Measurements from ENCODE around the gene NLRC5.
"Not testable (repeated sequence)": the region's sequence is repeated elsewhere in the genome, so short reads cannot be mapped to it uniquely, and the experiment has no call there.

The NLRC5 gene

DNA sequence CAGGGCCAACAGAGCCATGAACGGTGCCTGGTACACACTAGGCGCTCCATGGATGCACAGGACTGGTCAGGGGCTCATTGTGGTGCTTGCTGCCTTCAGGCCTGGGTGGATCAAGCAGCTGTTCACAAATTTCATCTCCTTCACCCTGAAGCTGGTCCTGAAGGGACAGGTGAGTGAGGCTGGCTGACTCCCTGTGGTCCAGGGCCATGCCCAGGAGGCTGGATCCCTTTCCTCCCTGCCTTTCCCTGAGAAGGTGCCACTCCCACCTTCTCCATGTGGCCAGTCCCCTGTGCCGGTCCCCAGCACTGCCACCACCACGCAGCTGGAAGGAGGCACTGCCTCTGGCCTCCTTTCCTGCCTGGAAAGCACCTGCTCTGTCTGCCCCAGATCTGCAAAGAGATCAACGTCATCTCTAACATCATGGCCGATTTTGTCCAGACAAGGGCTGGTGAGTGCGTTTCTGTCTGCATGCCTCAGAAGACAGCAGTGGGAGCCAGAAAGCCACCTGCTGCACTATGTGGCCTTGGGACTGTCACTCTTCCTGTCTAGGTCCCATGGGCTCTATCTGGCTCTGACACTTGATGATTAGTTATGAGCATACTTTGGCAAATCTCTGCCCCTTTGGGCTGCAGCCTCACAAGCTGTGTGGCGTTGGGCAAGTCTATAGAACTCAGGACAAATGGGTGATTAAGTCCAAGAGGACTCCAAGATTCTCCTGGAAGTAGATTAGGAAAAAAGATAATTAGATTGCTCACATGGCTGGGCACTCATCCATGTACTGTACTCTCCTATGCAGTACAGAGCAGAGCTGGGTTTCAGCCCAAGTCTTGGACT lies 18.2 kb upstream of the NLRC5 start:
- Mint-ChIP-seq H3K4me3 (no peak overlapping the region), H3K27me3 (peaks cover 0 to 7% of the 10 kb centered on the region in 2 donors), H3K27ac (peak overlapping the region in 1 of 2 donors; percentile 93), H3K36me3 (ENCODE audit: insufficient read depth) (no peaks in the 10 kb centered on the region), H3K9me3 (no peaks in the 10 kb centered on the region), H3K4me1 (ENCODE audit: low read depth in 2 of 2) (peaks cover 24 to 29% of the 10 kb centered on the region in 2 donors)
- ATAC-seq (replicated peaks) (peak; percentile 88), DNase-seq (peak in 1 of 3 experiments; percentile 21)

DNA sequence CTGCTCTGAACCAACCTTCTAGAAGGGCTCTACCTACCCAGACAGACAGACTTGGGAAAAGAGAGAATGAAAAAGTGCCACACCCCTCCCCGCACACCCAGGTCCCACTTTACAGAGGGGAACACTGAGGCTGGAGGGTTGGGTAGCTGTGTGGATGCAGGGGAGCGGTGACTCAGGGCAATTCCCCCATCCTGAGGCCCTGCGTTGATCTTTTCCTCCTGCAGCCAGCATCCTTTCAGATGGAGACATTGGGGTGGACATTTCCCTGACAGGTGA lies 17.7 kb upstream of the NLRC5 start:
- DNase-seq (no peak), ATAC-seq (replicated peaks) (no peak)
- Mint-ChIP-seq H3K4me1 (ENCODE audit: low read depth in 2 of 2) (peaks cover 24 to 28% of the 10 kb centered on the region in 2 donors), H3K27me3 (peaks cover 0 to 7% of the 10 kb centered on the region in 2 donors), H3K4me3 (no peak overlapping the region), H3K36me3 (ENCODE audit: insufficient read depth) (no peaks in the 10 kb centered on the region), H3K9me3 (no peaks in the 10 kb centered on the region), H3K27ac (no peak overlapping the region)

DNA sequence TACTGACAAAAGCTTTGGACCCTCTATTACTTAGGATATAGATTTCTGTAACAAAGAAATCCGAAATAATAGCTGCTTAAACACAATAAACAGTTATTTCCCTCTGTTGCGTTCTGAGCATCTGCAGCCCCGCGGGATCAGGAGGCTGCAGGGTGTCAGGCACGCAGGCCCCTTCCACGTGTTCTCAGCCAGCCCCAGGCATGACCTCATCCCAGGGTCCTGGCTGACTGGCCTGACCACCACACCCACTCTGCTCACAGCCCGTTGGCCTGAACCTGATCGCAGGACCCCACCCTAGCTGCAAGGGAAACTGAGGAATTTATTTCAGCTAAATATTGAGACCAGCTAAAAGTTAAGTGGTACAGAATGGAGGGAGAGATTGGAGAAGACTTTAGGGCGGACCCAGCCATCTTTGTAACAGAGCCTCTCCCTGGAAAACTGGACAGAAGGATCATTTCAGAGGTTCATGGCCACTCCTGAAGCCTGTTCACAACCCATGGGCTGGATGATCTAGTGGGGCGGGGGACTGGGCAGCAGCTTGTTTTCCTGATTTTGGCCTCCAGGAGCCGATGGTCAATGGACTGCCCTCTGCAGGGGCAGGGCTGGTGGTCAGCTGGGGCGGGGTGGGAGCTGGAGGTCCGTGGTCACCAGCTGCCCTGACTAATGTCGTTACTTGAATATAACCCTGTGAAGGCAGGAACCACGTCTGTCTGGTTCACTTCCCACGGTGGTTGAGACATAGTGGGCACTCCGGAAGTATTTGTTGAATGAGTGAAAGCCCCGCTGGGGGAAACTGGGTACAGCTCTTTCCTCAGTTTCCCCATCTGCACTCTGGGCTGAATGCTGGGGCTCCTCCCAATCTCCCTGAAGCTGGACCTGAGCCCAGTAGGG lies 16.7 kb upstream of the NLRC5 start:
- H3K4me3 Mint-ChIP-seq = no peak overlapping the region
- H3K27ac Mint-ChIP-seq = peak overlapping the region in 1 of 2 donors; percentile 23
- H3K4me1 Mint-ChIP-seq (ENCODE audit: low read depth in 2 of 2) = peaks cover 24 to 31% of the 10 kb centered on the region in 2 donors
- H3K36me3 Mint-ChIP-seq (ENCODE audit: insufficient read depth) = no peaks in the 10 kb centered on the region
- H3K27me3 Mint-ChIP-seq = peaks cover 0 to 7% of the 10 kb centered on the region in 2 donors
- DNase-seq (no peak), ATAC-seq (replicated peaks) (no peak)
- H3K9me3 Mint-ChIP-seq = no peaks in the 10 kb centered on the region

DNA sequence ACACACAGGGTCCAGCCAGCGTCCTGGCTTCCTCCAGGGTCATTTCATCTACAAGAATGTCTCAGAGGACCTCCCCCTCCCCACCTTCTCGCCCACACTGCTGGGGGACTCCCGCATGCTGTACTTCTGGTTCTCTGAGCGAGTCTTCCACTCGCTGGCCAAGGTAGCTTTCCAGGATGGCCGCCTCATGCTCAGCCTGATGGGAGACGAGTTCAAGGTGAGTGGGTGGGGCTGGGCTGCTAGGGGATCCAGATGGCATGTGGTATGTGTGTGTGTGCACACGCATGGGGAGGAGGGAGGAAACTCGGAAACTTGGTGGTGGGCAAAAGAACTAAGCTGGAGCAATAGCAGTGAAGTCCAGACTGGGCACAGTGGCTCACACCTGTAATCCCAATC lies 16.1 kb upstream of the NLRC5 start:
- Mint-ChIP-seq H3K27ac (no peak overlapping the region), H3K27me3 (peaks cover 0 to 7% of the 10 kb centered on the region in 2 donors), H3K4me1 (ENCODE audit: low read depth in 2 of 2) (peaks cover 24 to 31% of the 10 kb centered on the region in 2 donors), H3K9me3 (no peaks in the 10 kb centered on the region), H3K36me3 (ENCODE audit: insufficient read depth) (no peaks in the 10 kb centered on the region), H3K4me3 (no peak overlapping the region)
- no peak for DNase-seq
- ATAC-seq (replicated peaks) = no peak

DNA sequence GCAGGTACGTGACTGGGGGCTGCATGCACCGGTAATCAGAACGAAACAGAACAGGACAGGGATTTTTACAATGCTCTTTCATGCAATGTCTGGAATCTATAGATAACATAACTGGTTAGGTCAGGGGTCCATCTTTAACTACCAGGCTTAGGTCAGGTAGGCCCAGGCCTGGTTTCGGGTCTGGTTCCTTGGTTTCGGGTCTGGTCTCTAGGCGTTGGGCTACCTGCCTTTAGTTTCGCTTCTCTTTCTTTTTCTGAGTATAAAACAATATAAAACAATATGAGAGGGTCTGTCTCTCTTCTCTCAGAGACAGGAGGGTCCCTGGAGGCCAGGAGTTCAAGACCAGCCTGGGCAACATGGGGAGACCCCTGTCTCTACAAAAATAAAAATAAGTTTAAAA lies 15.5 kb upstream of the NLRC5 start:
- H3K27me3 Mint-ChIP-seq; ATAC-seq (replicated peaks); DNase-seq; H3K4me3 Mint-ChIP-seq; H3K9me3 Mint-ChIP-seq; H3K36me3 Mint-ChIP-seq (ENCODE audit: insufficient read depth): not testable (repeated sequence)
- Mint-ChIP-seq H3K4me1 (ENCODE audit: low read depth in 2 of 2) (peaks cover 24 to 31% of the 10 kb centered on the region in 2 donors), H3K27ac (peak overlapping the region in 1 of 2 donors; percentile 20)

DNA sequence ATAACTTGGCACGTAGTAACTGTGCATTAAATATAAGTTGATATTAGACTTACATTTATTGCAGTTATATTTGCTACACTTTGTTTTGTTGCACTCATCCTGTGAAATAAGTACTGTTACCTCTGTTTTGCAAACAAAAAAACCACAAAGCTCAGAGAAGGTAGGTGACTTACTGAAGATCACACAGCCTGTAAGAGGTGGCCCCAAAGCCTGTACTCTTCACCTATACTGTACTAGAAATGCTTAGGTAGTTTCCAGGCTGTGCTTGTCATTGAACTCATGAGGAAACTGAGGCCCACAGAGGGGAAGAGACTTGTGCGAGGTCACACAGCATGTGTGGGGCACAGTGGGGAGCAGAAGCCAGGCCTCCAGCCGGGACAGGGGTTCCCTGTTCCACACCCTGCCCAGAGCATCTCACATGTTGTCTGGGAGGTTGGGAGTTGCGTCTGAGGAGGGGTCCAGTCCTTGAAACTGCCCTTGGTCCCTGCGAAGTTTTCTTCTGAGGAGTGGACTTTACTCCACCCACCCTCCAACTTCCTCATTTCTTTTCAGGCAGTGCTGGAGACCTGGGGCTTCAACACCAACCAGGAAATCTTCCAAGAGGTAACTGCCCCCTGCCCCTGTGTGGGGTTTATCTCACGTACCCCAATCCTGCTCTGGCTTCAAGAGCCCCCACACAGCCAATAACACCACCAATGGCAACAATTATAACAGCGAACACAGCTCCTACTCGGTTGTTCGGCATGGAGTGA lies 14.6 kb upstream of the NLRC5 start:
- Mint-ChIP-seq H3K36me3 (ENCODE audit: insufficient read depth) (peaks cover 2% of the 10 kb centered on the region), H3K4me3 (no peak overlapping the region), H3K27ac (peak overlapping the region; percentile 15 to 20), H3K9me3 (no peaks in the 10 kb centered on the region), H3K27me3 (peaks cover 0 to 7% of the 10 kb centered on the region in 2 donors), H3K4me1 (ENCODE audit: low read depth in 2 of 2) (peaks cover 24 to 33% of the 10 kb centered on the region in 2 donors)
- no peak for ATAC-seq (replicated peaks)
- DNase-seq = no peak

DNA sequence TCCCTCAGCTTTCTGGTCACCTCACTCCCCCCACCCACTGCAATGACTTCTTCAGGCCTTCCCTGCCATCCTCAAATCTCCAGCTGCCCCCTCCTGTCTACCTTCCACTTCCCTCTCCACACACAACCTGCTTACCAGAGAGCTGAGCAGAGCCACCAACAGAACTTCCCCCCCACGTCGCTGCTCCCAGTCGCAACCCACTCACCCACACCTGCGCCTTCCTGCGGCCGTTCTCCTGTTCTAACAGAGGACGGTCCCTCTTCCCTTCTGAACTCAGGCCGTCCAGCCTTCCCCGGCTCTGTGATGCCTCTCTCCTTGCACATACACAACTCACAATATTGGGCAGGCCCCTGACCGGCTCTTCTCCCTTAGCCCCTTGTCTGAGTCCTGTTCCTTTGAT lies 13.6 kb upstream of the NLRC5 start:
- no peak for DNase-seq
- Mint-ChIP-seq H3K36me3 (ENCODE audit: insufficient read depth) (peaks cover 2% of the 10 kb centered on the region), H3K4me1 (ENCODE audit: low read depth in 2 of 2) (peaks cover 24 to 34% of the 10 kb centered on the region in 2 donors), H3K4me3 (no peak overlapping the region), H3K27ac (peak overlapping the region; percentile 16 to 45), H3K27me3 (peaks cover 0 to 7% of the 10 kb centered on the region in 2 donors), H3K9me3 (no peaks in the 10 kb centered on the region)
- ATAC-seq (replicated peaks) = no peak

DNA sequence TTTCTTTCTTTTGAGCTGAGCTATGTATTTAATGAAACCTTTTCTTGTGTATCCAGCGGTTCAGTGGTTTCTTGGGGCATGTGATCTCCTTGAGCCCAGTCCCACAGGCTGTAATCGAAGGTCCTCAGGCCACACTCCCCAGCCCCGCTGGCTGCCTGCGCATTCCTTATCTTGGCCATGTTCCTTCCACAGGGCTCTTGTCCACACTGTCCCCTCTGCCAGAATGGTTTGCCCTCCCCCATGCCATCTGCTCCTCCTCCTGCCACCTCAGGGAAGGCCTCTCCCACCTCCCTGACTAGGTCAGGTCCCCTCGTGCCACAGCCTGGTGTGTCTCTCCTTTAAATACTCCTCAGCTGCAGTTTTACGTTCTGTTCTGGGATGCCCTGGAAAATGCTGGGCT lies 12.1 kb upstream of the NLRC5 start:
- H3K9me3 Mint-ChIP-seq = no peaks in the 10 kb centered on the region
- no peak overlapping the region for H3K4me3 Mint-ChIP-seq
- no peak overlapping the region for H3K27ac Mint-ChIP-seq
- peaks cover 29 to 43% of the 10 kb centered on the region in 2 donors for H3K4me1 Mint-ChIP-seq (ENCODE audit: low read depth in 2 of 2)
- H3K36me3 Mint-ChIP-seq (ENCODE audit: insufficient read depth) = peaks cover 7% of the 10 kb centered on the region
- DNase-seq (no peak), ATAC-seq (replicated peaks) (no peak)
- H3K27me3 Mint-ChIP-seq = no peaks in the 10 kb centered on the region

DNA sequence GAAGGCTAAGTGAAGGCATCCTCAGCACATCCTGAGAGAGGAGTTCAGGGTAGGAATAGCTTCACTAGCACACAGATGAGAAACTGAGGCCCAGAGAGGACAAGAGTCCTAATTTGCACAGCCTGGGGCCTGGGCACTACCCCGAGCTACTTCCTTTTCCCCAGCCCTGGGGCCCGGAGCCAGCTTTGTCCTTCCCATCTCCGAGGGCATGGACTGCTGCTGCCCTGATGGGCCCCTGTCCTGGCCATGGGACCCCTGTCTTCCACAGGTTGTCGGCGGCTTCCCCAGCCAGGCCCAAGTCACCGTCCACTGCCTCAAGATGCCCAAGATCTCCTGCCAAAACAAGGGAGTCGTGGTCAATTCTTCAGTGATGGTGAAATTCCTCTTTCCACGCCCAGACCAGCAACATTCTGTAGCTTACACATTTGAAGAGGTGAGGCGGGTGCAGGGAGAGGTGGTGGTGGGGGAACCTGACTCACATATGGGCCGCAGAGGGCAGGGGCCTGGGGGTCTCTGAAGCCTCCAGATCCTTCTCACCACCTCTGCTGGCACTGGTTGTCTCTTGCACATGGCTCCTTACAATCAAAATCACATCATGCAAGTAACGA lies 11.4 kb upstream of the NLRC5 start:
- no peaks in the 10 kb centered on the region for H3K9me3 Mint-ChIP-seq
- no peaks in the 10 kb centered on the region for H3K27me3 Mint-ChIP-seq
- peaks cover 10% of the 10 kb centered on the region for H3K36me3 Mint-ChIP-seq (ENCODE audit: insufficient read depth)
- no peak overlapping the region for H3K4me3 Mint-ChIP-seq
- ATAC-seq (replicated peaks) (no peak), DNase-seq (no peak)
- peaks cover 32 to 44% of the 10 kb centered on the region in 2 donors for H3K4me1 Mint-ChIP-seq (ENCODE audit: low read depth in 2 of 2)
- no peak overlapping the region for H3K27ac Mint-ChIP-seq

DNA sequence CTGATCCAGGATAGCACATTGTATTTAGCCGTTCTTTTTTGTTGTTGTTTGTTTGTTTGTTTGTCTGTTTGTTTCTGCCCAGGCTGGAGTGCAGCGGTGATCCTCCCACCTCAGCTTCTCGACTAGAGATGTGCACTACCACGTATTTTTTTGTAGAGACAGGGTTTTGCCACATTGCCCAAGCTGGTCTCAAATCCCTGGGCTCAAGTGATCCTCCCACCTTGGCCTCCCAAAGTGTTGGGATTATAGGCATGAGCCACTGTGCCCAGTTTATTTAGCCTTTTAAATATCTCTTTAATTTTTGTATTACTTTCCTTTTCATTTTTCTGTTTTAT lies 9.2 kb upstream of the NLRC5 start:
- no peak for DNase-seq
- H3K36me3 Mint-ChIP-seq (ENCODE audit: insufficient read depth) = peaks cover 10% of the 10 kb centered on the region
- no peak overlapping the region for H3K4me3 Mint-ChIP-seq
- no peaks in the 10 kb centered on the region for H3K9me3 Mint-ChIP-seq
- H3K4me1 Mint-ChIP-seq (ENCODE audit: low read depth in 2 of 2) = peaks cover 26 to 40% of the 10 kb centered on the region in 2 donors
- H3K27me3 Mint-ChIP-seq = no peaks in the 10 kb centered on the region
- H3K27ac Mint-ChIP-seq = peak overlapping the region in 1 of 2 donors; percentile 67
- no peak for ATAC-seq (replicated peaks)

DNA sequence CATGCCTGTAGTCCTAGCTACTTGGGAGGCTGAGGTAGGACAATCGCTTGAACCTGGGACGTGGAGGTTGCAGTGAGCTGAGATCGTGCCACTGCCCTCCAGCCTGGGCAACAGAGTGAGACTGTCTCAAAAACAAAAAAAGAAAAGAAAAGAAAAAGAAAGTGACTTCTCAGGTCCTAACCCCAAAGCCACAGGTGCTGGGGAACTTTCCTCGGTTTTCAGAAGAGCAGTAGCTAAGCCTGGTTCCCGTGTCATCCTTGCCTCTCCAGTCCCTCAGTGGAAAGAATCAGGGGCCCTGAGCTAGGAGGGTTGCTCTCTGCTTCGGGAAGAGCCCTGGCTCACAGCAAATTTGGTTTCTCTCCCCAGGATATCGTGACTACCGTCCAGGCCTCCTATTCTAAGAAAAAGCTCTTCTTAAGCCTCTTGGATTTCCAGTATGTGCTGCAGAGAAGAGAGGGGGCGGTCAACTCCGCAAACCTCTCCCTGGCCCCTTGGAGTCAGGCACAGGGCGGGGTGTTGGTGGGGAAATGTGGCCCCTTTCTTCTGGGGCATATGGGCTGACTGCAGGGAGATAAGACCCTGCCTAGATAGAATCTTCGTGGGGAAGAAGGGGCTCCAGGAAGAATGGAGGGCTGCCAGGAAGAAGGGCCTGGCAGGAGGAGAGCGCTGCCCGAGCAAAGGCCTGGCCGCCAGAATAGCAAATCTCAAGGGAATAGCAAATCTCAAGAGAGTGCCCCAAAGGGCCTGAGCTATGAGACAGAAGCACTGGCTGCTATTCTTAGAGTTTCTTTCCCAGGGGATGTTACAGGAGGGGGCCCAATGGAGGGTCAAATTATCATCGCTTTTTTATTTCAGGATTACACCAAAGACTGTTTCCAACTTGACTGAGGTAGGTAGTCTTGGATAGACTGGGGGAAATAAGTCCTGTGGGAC lies 8.3 kb upstream of the NLRC5 start:
- H3K4me1 Mint-ChIP-seq (ENCODE audit: low read depth in 2 of 2) = peaks cover 31 to 44% of the 10 kb centered on the region in 2 donors
- DNase-seq (no peak), ATAC-seq (replicated peaks) (no peak)
- H3K36me3 Mint-ChIP-seq (ENCODE audit: insufficient read depth) = peaks cover 13% of the 10 kb centered on the region
- peak overlapping the region; percentile 27 to 67 for H3K27ac Mint-ChIP-seq
- no peak overlapping the region for H3K4me3 Mint-ChIP-seq
- H3K27me3 Mint-ChIP-seq = no peaks in the 10 kb centered on the region
- H3K9me3 Mint-ChIP-seq = no peaks in the 10 kb centered on the region

DNA sequence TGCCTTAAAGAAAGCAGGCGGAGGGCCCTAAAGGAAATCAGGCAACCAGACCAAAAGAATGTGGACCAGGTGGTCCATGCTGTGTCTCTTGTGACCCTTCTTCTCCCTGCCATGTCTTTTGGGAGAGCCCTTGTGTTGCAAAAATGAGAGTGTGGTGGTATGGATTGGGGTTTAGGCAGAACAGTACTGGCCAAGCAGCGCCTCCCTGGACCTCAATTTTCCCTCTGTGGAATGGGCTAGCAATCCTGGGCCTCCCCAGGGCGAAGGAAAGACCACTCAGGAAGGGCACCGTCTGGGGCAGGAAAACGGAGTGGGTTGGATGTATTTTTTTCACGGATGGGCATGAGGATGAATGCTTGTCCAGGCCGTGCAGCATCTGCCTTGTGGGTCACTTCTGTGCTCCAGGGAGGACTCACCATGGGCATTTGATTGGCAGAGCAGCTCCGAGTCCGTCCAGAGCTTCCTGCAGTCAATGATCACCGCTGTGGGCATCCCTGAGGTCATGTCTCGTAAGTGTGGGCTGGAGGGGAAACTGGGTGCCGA lies 7.6 kb upstream of the NLRC5 start:
- Mint-ChIP-seq H3K27me3 (no peaks in the 10 kb centered on the region), H3K4me3 (no peak overlapping the region), H3K36me3 (ENCODE audit: insufficient read depth) (peaks cover 13% of the 10 kb centered on the region), H3K9me3 (no peaks in the 10 kb centered on the region), H3K27ac (peak overlapping the region in 1 of 2 donors; percentile 17), H3K4me1 (ENCODE audit: low read depth in 2 of 2) (peaks cover 39 to 48% of the 10 kb centered on the region in 2 donors)
- DNase-seq = no peak
- ATAC-seq (replicated peaks) = no peak
